Measurements from ENCODE around the gene ZNF777.

DNA sequence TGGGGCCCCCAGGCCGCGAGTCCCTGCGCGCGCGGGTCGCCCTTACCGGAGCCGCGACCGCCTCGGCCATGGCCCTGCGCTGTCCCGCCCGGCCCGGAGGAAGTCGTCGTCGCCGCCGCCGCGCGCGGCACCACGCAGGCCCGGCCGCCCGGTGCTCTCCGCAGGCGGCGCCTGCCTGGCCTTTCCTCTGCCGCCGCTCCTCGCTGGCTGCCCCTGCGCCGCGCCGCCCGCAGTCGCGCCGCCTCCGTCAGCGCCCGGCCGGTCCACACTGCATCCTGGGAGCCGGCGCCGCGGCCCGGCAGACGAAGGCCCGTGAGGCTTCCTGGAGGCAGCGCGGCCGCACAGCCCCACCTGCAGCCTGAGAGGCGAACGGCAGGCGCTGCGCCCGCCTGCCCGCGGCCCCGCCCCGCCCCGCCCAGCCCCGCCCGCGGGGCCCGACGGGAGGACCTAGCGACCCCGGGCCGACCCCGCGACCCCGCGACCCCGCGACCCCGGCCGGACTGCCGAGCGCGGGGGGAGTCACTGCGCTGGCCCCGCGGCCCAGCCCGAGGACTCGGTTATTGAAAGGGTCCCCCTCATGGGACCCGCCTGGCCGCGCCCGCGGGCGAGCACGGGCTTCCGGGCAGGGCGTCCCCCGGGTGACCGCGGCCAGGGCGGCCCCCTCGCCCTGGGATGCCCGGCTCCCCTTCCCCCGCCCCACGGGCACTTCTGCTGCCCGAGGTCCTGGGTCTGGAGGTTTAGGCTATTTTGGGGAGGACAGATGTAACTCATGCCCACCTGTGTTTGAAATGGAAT lies 36.8 kb upstream of the ZNF777 start, which contains the start of gene ZNF746:
- TF ChIP-seq, protein P1, sequence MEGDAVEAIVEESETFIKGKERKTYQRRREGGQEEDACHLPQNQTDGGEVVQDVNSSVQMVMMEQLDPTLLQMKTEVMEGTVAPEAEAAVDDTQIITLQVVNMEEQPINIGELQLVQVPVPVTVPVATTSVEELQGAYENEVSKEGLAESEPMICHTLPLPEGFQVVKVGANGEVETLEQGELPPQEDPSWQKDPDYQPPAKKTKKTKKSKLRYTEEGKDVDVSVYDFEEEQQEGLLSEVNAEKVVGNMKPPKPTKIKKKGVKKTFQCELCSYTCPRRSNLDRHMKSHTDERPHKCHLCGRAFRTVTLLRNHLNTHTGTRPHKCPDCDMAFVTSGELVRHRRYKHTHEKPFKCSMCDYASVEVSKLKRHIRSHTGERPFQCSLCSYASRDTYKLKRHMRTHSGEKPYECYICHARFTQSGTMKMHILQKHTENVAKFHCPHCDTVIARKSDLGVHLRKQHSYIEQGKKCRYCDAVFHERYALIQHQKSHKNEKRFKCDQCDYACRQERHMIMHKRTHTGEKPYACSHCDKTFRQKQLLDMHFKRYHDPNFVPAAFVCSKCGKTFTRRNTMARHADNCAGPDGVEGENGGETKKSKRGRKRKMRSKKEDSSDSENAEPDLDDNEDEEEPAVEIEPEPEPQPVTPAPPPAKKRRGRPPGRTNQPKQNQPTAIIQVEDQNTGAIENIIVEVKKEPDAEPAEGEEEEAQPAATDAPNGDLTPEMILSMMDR (IDR thresholded peaks at IDR 0.05; ENCODE audit: low read depth, low read length) = peak; percentile 31
- TF ChIP-seq EZH2phosphoT487 (IDR thresholded peaks at IDR 0.05; ENCODE audit: low read depth) = no peak

Data from OCI-LY3 (cell line).